Activated CD4-positive, alpha-beta memory T cell treated with anti-CD3 and anti-CD28 coated beads, Interleukin-2, amount 10 ng/mL, durations not matched to agents 7 days and 5 days (primary cell): ENCODE data around the gene PDGFRB. TPM values are rescaled to one million over a fixed set of nuclear protein-coding genes. Genes with fewer than 3 reads are reported as not detected.
A peak's percentile ranks its signal among the peaks of the same experiment; 100 is the strongest.

ENCODE experiments used
- CTCF ChIA-PET: fragments of 350-600 bp; sonication (Branson Sonifier 250); formaldehyde crosslinking; loops from one replicate; lab custom pipeline; 2021; ENCODE audit warnings: antibody characterized with exemption, inconsistent platforms; lab: Charles Lee
- POLR2A ChIA-PET: fragments of 350-600 bp; sonication (Branson Sonifier 250); formaldehyde crosslinking; loops from one replicate; lab custom pipeline; 2021; ENCODE audit warnings: antibody characterized with exemption; lab: Charles Lee
- DNase-seq: peaks from one replicate; pipeline ENCODE4 v3.0.0-alpha.2; 2020
- H3K27ac Mint-ChIP-seq: one replicate; pipeline ENCODE4 v1.8.0; 2021; ENCODE audit warnings: mild to moderate bottlenecking, mixed read lengths
- H3K27me3 Mint-ChIP-seq: one replicate; pipeline ENCODE4 v1.8.0; 2021; ENCODE audit warnings: mixed read lengths
- H3K36me3 Mint-ChIP-seq: one replicate; pipeline ENCODE4 v1.8.0; 2021; ENCODE audit warnings: low read depth, mixed read lengths
- H3K4me1 Mint-ChIP-seq: one replicate; pipeline ENCODE4 v1.8.0; 2021; ENCODE audit warnings: mixed read lengths
- H3K4me3 Mint-ChIP-seq: one replicate; pipeline ENCODE4 v1.8.0; 2021; ENCODE audit warnings: mild to moderate bottlenecking, mixed read lengths
- H3K9me3 Mint-ChIP-seq: one replicate; pipeline ENCODE4 v1.8.0; 2021; ENCODE audit warnings: mixed read lengths
- total RNA-seq, 2 experiments: library from RNA; stranded (reverse); gene quantifications; one replicate each; pipeline ENCODE4 v1.2.3, GENCODE V29; 2021

PDGFRB gene
- 1 to 10 TPM; 7.2 to 9.0 TPM for total RNA-seq

DNA sequence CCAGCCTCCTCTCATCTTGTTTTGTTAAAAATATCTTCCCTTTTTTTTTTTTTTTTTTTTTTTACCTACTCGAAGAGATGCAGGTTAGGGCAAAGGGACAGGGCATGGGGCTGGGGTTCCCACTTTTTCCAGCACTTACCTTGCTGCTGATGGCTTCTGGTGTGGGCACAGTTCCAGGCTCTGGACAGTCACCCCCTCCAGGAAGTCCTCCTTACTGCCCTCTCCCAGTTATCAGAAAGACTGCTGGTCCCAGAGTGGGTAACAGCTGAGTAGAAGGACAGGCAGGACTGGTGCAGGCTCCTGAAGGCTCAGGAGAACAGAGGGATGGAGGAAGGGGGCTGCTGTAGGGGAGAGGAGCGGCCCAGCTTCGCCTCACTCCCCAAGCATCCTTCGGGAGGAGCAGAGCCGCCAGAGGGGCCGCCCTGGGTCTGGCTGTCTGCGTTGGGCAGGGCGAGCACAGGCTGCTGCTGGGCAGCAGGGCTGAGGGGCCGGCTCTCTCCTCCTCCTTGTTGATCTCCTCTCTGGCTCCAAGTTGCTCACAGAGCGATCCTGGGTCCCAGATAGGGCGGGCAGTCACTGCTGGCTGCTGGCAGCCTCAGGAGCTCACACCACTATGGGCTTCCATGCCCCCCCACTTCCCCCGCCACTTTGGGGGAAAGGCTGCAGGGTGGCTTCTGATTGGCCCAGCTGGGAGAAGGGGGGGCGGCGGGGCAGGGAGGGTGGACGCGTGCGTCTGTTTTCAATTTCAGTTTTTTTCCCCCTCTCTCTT is at the start of gene PDGFRB:
PDGFRB (minus strand) TSS at position 588 of the 769 bp plus-strand sequence. CDS start 18,798 bp downstream, outside the sequence.
- H3K4me3 Mint-ChIP-seq: peak within 1 kb of the TSS; percentile 73
- H3K36me3 Mint-ChIP-seq: peaks cover 4% of the 10 kb centered on the region
- ChIA-PET CTCF (interaction anchor here (1.2 to 1.8 kb wide), 2 partner anchors 10 to 25 kb away, joined by 3 to 5 read pairs; partner anchors contain the start of gene CDX1), POLR2A (no interaction called here)
- H3K9me3 Mint-ChIP-seq: no peaks in the 10 kb centered on the region
- no peak within 1 kb of the TSS for H3K27ac Mint-ChIP-seq
- peaks cover 35% of the 10 kb centered on the region for H3K4me1 Mint-ChIP-seq
- peak; percentile 44 for DNase-seq
- peaks cover 33% of the 10 kb centered on the region for H3K27me3 Mint-ChIP-seq

DNA sequence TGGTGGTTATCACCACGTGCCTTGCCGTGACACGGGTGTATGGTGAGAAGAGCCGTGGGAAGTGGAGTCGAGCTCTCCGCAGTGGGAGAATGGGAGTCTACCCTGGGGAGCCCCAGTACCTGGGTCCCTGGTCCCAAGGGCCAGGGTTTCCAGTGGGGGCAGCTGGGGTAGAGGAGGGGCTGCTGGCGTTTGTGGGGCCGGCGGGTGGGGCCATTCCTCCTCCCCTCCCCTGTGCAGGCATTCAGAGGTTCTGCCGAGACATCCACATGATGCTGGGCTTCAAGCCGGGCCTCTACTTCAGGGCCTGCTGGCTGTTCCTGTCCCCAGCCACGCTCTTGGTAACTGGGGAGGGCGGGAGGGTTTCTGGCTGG is 48.9 kb upstream of the PDGFRB start:
- Mint-ChIP-seq H3K36me3 (no peaks in the 10 kb centered on the region), H3K4me1 (peaks cover 12% of the 10 kb centered on the region), H3K27me3 (peaks cover 27% of the 10 kb centered on the region), H3K27ac (no peak overlapping the region), H3K9me3 (no peaks in the 10 kb centered on the region), H3K4me3 (no peak overlapping the region)
- ChIA-PET CTCF (interaction anchor here (0.8 kb wide), 1 partner anchor 10 kb away, joined by 4 read pairs; no protein-coding TSS in a partner anchor), POLR2A (no interaction called here)
- DNase-seq: no peak

DNA sequence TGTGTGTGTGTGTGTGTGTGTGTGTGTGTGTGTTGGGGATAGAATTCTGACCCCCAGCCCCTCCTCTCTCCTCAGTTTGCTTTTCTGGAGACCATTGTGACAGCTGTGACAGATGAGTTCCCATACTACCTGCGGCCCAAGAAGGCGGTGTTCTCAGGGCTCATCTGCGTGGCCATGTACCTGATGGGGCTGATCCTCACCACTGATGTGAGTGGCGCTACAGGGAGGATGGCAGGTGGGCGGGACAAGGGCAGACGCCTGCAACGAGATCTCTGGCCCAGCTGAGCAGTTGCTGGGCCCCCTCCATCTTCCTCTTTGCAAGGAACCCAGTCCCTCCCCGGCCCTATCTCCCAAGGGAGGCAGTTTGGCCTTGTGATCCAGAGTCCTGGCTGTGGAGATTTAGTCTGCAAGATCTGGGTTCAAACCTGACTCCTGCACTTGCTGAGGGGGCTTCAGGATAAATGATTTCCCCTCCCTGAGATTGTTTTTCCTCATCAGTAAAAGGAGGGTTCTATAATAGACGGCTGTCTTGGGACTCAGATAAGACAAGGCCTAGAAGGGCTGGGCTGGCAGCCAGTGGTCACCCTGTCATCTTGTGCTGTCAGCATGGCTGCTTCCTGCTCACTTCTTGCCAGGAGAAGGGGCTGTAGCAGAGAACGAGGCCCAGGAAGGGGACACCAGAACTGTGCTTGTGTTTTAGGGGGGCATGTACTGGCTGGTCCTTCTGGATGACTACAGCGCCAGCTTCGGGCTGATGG is 48.4 kb upstream of the PDGFRB start:
- peaks cover 27% of the 10 kb centered on the region for H3K27me3 Mint-ChIP-seq
- no peak overlapping the region for H3K4me3 Mint-ChIP-seq
- no peak for DNase-seq
- H3K4me1 Mint-ChIP-seq: peaks cover 8% of the 10 kb centered on the region
- no peaks in the 10 kb centered on the region for H3K9me3 Mint-ChIP-seq
- H3K36me3 Mint-ChIP-seq: no peaks in the 10 kb centered on the region
- ChIA-PET CTCF (no interaction called here), POLR2A (no interaction called here)
- no peak overlapping the region for H3K27ac Mint-ChIP-seq

DNA sequence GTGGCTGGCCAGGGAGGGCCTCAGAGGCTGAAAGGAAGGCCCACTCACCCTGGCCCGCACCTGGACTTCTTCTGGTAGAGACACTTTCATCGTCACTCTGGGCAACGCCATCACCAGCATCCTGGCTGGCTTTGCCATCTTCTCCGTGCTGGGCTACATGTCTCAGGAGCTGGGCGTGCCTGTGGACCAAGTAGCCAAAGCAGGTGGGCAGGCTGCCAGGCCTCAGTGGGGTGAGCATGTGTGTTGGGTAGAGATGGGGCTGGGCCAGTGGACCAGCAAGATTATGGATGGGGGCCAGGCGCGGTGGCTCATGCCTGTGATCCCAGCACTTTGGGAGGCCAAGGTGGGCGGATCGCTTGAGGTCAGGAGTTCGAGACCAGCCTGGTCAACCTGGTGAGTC is 46.9 kb upstream of the PDGFRB start:
- no peak for DNase-seq
- Mint-ChIP-seq H3K9me3 (no peaks in the 10 kb centered on the region), H3K4me3 (no peak overlapping the region), H3K4me1 (no peaks in the 10 kb centered on the region), H3K27me3 (peaks cover 15% of the 10 kb centered on the region), H3K27ac (no peak overlapping the region), H3K36me3 (no peaks in the 10 kb centered on the region)
- CTCF ChIA-PET: no interaction called here
- POLR2A ChIA-PET: no interaction called here

DNA sequence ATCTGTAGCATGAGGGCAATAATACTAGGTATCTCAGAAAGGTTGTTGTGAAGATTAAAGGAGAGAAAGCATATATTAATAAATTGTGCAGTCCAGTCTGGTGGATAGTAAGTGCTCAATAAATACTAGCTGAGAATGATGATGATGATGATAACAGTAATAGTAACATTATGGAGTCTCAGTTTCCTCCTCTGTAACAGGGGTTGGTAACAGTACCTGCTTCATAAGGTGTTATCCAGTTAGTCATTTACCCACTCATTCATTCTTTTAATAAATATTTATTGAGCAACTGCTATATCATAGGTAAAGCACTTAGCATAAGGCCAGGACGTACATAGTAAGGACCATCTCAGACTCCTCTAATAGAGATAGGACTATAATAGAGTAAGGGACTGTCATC is 41.8 kb upstream of the PDGFRB start:
- no peak for DNase-seq
- POLR2A ChIA-PET: no interaction called here
- Mint-ChIP-seq H3K4me3 (no peak overlapping the region), H3K9me3 (no peaks in the 10 kb centered on the region), H3K4me1 (no peaks in the 10 kb centered on the region), H3K27me3 (peaks cover 13% of the 10 kb centered on the region), H3K27ac (no peak overlapping the region), H3K36me3 (no peaks in the 10 kb centered on the region)
- CTCF ChIA-PET: no interaction called here

DNA sequence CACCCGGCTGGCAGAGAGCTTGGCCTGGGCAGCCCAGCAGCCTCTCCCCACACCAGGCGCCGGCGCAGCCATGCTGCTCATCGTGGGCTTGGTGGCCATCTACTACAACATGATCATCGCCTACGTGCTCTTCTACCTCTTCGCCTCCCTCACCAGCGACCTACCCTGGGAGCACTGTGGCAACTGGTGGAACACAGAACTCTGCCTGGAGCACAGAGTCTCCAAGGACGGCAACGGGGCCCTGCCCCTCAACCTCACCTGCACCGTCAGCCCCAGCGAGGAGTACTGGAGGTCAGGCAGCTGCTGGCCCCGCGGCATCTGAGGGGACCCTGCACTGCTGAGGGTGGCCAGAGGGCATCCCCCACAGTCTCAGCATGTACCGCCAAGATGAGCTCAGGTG is 41.3 kb upstream of the PDGFRB start:
- Mint-ChIP-seq H3K4me1 (no peaks in the 10 kb centered on the region), H3K27me3 (peaks cover 18% of the 10 kb centered on the region), H3K36me3 (no peaks in the 10 kb centered on the region), H3K4me3 (no peak overlapping the region), H3K27ac (no peak overlapping the region), H3K9me3 (no peaks in the 10 kb centered on the region)
- CTCF ChIA-PET: no interaction called here
- no peak for DNase-seq
- POLR2A ChIA-PET: interaction anchor here (1.1 kb wide), 1 partner anchor 821 kb away, joined by 4 read pairs; no protein-coding TSS in a partner anchor

DNA sequence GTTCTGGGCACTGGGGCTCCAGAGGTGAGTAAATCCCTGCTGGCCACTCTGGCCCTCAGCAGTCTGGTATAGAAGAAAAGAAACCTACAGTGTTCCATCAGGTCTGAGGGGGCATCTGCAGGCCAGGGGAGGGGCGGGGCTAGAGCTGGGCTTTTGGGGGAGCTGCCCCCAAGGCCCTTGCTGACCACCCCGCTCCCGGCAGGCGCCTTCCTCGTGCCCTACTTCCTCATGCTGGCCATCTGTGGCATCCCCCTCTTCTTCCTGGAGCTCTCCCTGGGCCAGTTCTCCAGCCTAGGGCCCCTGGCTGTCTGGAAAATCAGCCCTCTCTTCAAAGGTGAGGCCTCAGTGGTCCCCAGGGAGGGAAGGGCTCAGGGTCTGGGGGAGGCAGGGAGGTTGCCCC is 40.9 kb upstream of the PDGFRB start:
- Mint-ChIP-seq H3K4me3 (no peak overlapping the region), H3K36me3 (no peaks in the 10 kb centered on the region), H3K9me3 (no peaks in the 10 kb centered on the region), H3K4me1 (no peaks in the 10 kb centered on the region), H3K27ac (no peak overlapping the region), H3K27me3 (peaks cover 23% of the 10 kb centered on the region)
- ChIA-PET POLR2A (interaction anchor here (1.1 kb wide), 1 partner anchor 820 kb away, joined by 4 read pairs; no protein-coding TSS in a partner anchor), CTCF (no interaction called here)
- DNase-seq: no peak

DNA sequence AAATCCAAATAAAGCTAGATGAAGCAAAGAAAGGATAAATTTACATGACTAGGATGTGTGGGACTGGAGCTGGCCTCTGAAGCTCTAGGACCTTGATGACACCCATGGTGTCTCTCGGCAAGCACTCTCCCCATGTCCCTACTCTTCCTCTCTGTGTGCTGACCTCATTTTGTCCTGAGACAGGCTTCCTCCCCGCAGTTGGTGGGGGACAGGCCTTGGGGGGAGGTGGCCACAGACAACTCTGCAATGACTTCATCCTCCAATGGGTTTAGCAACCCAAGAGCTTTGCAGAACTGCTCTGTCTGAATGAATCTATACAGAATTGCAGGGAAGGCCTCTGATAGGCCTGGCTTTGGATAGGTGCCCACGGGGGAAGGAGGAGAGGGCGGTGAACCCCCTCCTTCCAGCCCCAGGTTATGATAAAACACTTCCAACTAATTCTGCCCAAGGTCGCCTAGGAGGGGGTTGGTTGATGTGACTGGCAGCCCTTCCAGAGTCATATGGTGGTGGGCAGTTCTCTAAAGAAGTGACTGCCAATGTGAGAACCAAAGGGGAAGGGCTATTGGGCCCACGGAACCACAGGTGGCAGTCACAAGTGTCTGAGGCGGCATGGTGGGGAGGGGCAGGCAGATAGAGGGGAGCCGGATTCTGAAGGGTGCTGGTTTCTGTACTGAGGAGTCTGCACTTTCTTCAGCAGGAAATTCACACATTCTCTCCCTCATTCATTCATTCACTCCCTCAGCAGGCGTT is 40.3 kb upstream of the PDGFRB start:
- Mint-ChIP-seq H3K36me3 (no peaks in the 10 kb centered on the region), H3K27me3 (peaks cover 26% of the 10 kb centered on the region), H3K4me1 (no peaks in the 10 kb centered on the region), H3K9me3 (no peaks in the 10 kb centered on the region), H3K27ac (no peak overlapping the region), H3K4me3 (no peak overlapping the region)
- CTCF ChIA-PET: no interaction called here
- no peak for DNase-seq
- POLR2A ChIA-PET: interaction anchor here (1.1 kb wide), 1 partner anchor 820 kb away, joined by 4 read pairs; no protein-coding TSS in a partner anchor

DNA sequence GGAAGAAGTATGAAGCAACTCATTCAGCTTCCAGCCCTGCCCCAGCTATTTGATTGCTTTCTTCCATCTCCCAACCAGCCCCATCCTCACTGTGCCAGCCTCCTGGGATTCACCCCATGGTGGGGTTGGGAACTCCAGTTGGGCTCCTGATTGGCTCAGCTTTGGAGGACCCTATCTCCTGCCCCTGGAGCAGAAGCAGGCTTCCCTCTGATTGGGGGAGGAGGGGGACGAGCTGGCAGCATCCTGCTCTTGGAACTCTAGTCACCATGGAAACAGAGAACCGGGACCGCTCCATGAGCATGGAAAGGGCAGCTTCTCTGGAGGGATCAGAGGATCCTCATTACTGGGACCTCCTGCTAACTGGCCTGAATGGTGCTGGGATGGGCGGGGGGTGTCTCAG is 36.8 kb upstream of the PDGFRB start:
- no peak for DNase-seq
- ChIA-PET CTCF (interaction anchor here (1.3 kb wide), 1 partner anchor 17 kb away, joined by 4 read pairs; no protein-coding TSS in a partner anchor), POLR2A (no interaction called here)
- Mint-ChIP-seq H3K4me1 (no peaks in the 10 kb centered on the region), H3K36me3 (no peaks in the 10 kb centered on the region), H3K9me3 (no peaks in the 10 kb centered on the region), H3K4me3 (no peak overlapping the region), H3K27ac (no peak overlapping the region), H3K27me3 (peaks cover 34% of the 10 kb centered on the region)

DNA sequence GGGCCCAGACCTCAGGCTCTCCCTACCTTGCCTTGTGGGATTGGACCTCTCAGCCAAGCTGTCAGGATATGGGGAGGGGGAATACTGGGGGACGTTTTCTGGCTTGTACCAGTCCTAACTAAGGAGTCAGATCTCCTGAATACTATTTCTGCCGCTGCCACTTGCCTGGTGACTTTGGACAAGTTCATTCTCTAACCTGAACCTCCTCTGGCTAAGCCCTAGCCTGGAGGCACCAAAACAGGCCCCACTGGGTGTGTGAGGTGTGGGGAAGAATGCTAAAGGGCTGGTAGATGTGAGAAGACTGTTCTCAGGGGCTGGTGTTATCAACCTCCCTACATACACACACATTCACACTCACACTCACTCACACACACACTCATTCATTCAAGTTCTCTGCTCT is 35.3 kb upstream of the PDGFRB start:
- no peaks in the 10 kb centered on the region for H3K4me1 Mint-ChIP-seq
- H3K9me3 Mint-ChIP-seq: no peaks in the 10 kb centered on the region
- no peak overlapping the region for H3K27ac Mint-ChIP-seq
- CTCF ChIA-PET: no interaction called here
- H3K36me3 Mint-ChIP-seq: no peaks in the 10 kb centered on the region
- H3K27me3 Mint-ChIP-seq: peaks cover 40% of the 10 kb centered on the region
- H3K4me3 Mint-ChIP-seq: no peak overlapping the region
- POLR2A ChIA-PET: no interaction called here
- no peak for DNase-seq

DNA sequence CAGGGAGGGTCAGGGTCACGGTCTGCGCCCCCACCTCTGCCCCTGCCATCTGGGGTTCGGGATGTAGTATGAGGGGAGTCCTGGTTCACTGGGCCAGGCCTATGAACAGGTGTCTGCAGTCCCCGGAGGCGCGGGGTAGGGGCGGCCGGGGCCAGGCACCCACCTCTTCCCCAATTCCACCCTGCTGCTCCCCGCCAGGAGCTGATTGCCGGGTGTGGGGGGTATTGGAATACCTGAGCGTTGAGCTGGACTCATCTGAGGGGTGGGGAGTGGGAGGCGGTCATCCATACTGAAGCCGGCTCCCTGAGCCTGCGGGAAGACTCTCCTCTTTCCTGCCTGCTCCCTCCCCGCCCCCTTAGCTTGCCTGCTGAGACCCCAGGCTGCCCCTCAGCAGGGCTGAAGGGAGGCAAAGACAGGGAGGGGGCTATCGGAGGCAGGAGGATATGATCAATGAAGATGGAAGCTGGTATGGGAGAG is 34.9 kb upstream of the PDGFRB start:
- ChIA-PET POLR2A (no interaction called here), CTCF (no interaction called here)
- Mint-ChIP-seq H3K4me3 (no peak overlapping the region), H3K4me1 (no peaks in the 10 kb centered on the region), H3K27me3 (peaks cover 40% of the 10 kb centered on the region), H3K36me3 (no peaks in the 10 kb centered on the region), H3K27ac (no peak overlapping the region), H3K9me3 (no peaks in the 10 kb centered on the region)
- DNase-seq: no peak

DNA sequence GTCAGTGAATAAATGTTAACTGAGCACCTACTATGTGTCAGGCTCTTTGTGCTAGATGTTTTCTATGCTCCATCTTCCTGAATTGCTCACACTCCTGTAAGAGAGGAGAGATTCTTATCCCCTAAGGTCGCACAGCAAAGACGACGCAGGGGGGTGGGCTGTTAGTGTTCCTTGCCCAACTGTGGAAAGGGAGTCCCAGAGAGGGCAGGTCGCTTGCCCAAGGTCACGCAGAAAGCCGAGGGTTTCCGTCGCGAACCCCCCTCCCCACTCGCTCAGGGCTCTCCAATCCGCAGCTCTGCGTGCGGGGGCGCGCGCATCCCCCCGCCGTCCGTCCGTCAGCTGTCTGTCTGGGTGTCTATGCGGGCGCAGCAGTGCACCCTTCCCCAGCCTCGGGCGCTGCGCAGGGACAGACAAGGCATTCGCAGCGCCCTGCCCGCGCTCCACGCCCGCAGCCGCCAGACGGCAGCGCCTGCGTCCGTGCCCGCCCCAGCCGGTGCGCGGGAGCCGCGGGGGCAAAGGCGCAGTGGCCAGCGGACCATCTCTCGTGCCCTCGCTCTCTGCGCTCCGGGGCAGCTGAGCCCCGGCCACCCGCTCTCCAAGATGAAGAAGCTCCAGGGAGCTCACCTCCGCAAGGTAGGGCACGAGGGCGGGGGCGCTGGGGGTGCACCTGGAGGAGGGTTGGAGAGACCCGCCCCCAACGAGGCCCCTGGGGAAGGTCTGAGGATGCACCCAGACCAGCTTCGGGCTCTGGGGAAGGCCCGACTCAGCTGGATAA is 34.3 kb upstream of the PDGFRB start, which contains the start of gene SLC6A7:
SLC6A7 (plus strand) TSS at position 335 of the 775 bp plus-strand sequence; CDS start at position 601, 266 bp downstream.
- CTCF ChIA-PET: no interaction called here
- H3K4me3 Mint-ChIP-seq: no peak within 1 kb of the TSS
- peaks cover 42% of the 10 kb centered on the region for H3K27me3 Mint-ChIP-seq
- no peak within 1 kb of the TSS for H3K27ac Mint-ChIP-seq
- H3K9me3 Mint-ChIP-seq: no peaks in the 10 kb centered on the region
- DNase-seq: no peak
- no peaks in the 10 kb centered on the region for H3K36me3 Mint-ChIP-seq
- POLR2A ChIA-PET: no interaction called here
- H3K4me1 Mint-ChIP-seq: no peaks in the 10 kb centered on the region
